Right lobe of liver (tissue), 6 donors: ENCODE results near the gene PDGFD. TPM values are rescaled to one million over a fixed set of nuclear protein-coding genes. Genes with fewer than 3 reads are reported as not detected.
A peak's percentile ranks its signal among the peaks of the same experiment; 100 is the strongest.

ENCODE experiments used
- ATAC-seq, 4 donors: fragments of 200-7000 bp; cut with Tn5 transposase; one replicate each; pipeline ENCODE4 v1.9.1; 2020; ENCODE audit warnings: mild to moderate bottlenecking in 4 of 4, moderate library complexity in 4 of 4
- DNase-seq, 3 donors: peaks; one replicate each; pipeline ENCODE4 v3.0.0-alpha.2; 2020
- H3K27ac ChIP-seq, 3 donors: fragments of 200-600 bp; one replicate each; pipeline ENCODE4 v1.8.0; 2022
- H3K27me3 ChIP-seq, 2 donors: fragments of 200-600 bp; one replicate each; pipeline ENCODE4 v1.8.0; 2022
- H3K36me3 ChIP-seq, 4 donors: fragments of 200-600 bp; sonication (generic) in 1 of 4; one replicate each; pipeline versions ENCODE4 v1.5.1 to v1.8.0; 2017 to 2022; ENCODE audit warnings: control low read depth in 1 of 4
- H3K4me1 ChIP-seq, 4 donors: fragments of 200-600 bp; sonication (generic) in 1 of 4; one replicate each; pipeline versions ENCODE4 v1.5.1 to v1.8.0; 2017 to 2022; ENCODE audit warnings: control low read depth in 1 of 4
- H3K4me3 ChIP-seq, 3 donors: fragments of 200-600 bp; one replicate each; pipeline ENCODE4 v1.8.0; 2022
- H3K9me3 ChIP-seq, 4 donors: fragments of 200-600 bp; sonication (generic) in 1 of 4; one replicate each; pipeline versions ENCODE4 v1.5.1 to v1.8.0; 2017 to 2022; ENCODE audit warnings: control low read depth in 1 of 4
- POLR2A ChIP-seq: fragments of 450-650 bp; IDR thresholded peaks from one replicate; pipeline ENCODE4 v1.6.1; 2017; ENCODE audit warnings: antibody characterized with exemption, mild to moderate bottlenecking
- WGBS: methylation state at CpG from one replicate; pipeline ENCODE4 v1.1.6; 2018; ENCODE audit warnings: low coverage, low lambda C conversion rate; ENCODE audit not compliant: insufficient coverage; ENCODE audit errors: missing lambda C conversion rate; 5-methylcytosine and 5-hydroxymethylcytosine counted together
- intact Hi-C, 2 donors: fragments of 100-400 bp; cut with DNase I; formaldehyde crosslinking; loops; one replicate each; pipeline versions ENCODE4 v1.11.2 to v1.14.1; 2022
- total RNA-seq, 6 experiments: library from RNA; depleted of rRNA in 2 of 6; stranded (reverse); fragments of >200 nt in 2 of 6; fragmentation: NEBNext Ultra II Directional in 3 of 6; extraction: Animal tissue kit (Norgen Biotek cat#: 25700) in 3 of 6; gene quantifications; one replicate each; pipeline versions ENCODE4 v1.1.0 to v1.2.4, GENCODE V29; 2016 to 2023
- TF ChIP-seq, protein P1 (sequence below), 4 donors: fragments of 200-600 bp in 3 of 4; fragments of 450-650 bp in 1 of 4; IDR thresholded peaks; one replicate each; pipeline versions ENCODE4 v1.5.1 to v1.8.0; 2016 to 2022; ENCODE audit warnings: antibody characterized with exemption in 4 of 4, mild to moderate bottlenecking in 2 of 4
- donor health status: DM: no; HTN: yes; CAD: no.
- donor health status: DM: no; HTN: no; CAD: no.
- donor health status: DM: no; HTN: no; CAD: no.
- donor health status: DM: no; HTN: yes; CAD: no.
- donor health status: DM: no; HTN: yes; CAD: no.

PDGFD gene
- total RNA-seq, 6 experiments from 2014 or later = 0.84 to 1.6 (median 1.1) TPM

GRCh38 chr11:103929170-103929903 is 234.6 kb downstream of the PDGFD start:
- Histone ChIP-seq H3K4me1 (no peaks in the 10 kb centered on the region), H3K27ac (no peak overlapping the region), H3K27me3 (no peaks in the 10 kb centered on the region), H3K36me3 (no peaks in the 10 kb centered on the region), H3K4me3 (no peak overlapping the region), H3K9me3 (no peaks in the 10 kb centered on the region)
- TF ChIP-seq, protein P1, sequence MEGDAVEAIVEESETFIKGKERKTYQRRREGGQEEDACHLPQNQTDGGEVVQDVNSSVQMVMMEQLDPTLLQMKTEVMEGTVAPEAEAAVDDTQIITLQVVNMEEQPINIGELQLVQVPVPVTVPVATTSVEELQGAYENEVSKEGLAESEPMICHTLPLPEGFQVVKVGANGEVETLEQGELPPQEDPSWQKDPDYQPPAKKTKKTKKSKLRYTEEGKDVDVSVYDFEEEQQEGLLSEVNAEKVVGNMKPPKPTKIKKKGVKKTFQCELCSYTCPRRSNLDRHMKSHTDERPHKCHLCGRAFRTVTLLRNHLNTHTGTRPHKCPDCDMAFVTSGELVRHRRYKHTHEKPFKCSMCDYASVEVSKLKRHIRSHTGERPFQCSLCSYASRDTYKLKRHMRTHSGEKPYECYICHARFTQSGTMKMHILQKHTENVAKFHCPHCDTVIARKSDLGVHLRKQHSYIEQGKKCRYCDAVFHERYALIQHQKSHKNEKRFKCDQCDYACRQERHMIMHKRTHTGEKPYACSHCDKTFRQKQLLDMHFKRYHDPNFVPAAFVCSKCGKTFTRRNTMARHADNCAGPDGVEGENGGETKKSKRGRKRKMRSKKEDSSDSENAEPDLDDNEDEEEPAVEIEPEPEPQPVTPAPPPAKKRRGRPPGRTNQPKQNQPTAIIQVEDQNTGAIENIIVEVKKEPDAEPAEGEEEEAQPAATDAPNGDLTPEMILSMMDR (IDR thresholded peaks at IDR 0.05) = no peak
- TF ChIP-seq POLR2A = no peak
- intact Hi-C loops = no loop called here
- DNase-seq = no peak
- 64% methylated on average over 3 of the region's 3 CpGs for WGBS
- no peak for ATAC-seq

DNA sequence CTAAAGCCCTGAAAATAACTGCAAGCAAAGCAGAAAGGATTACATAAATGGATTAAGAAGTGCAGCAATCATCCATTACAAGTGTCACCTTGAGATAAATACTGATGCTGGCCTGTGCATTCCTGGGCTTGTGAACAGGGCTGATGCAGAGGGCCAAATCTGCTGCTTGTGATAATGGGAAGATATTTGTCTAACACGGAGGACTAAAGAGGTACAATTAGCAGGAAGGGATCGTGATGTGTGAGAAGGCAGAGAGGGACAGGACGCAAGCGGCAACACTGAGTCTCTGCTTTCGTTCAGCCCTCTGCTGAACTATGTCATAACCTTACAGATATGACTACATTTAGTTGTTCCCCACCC is 235.2 kb downstream of the PDGFD start:
- ATAC-seq (no peak), DNase-seq (no peak)
- Histone ChIP-seq H3K27ac (no peak overlapping the region), H3K4me3 (no peak overlapping the region), H3K36me3 (no peaks in the 10 kb centered on the region), H3K27me3 (no peaks in the 10 kb centered on the region), H3K4me1 (no peaks in the 10 kb centered on the region), H3K9me3 (no peaks in the 10 kb centered on the region)
- no peak for TF ChIP-seq POLR2A
- TF ChIP-seq, protein P1 (IDR thresholded peaks at IDR 0.05) = no peak
- 40% methylated on average over 5 of the region's 5 CpGs for WGBS
- intact Hi-C loops = no loop called here

DNA sequence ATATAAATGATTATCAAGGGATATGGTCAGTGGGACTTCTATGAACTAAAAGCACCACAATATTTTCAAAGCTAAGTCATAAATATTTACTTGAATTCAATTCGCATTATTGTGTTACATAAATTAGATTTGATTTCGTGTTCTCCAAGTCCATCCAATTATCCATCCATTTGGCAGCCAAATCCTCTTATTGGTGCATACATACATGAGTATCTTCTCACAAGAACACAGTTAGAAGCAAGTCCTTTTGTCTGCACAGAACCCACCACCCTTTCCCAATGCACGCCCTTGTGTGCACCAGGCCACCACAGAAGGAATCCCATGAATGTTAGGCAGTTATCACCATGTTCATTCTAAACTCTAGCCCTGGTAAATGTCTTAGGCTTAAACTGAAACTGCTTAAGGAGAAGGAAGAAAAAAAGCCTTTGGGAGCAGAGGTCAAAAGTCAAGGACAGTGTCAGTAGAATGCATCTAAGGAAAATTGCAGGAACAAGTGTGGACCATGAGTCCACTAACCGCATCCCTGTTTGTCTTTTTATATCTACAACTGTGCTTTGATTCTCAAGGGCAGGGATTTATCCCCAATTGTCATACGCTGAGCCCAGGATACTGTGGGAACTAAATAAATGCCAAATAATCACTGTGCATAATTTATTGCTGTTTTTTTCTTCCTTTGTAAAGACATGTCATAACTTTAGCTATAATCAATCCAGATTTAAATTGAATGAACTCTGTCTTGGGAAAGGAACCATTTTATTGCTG is 235.7 kb downstream of the PDGFD start:
- 68% methylated on average over 5 of the region's 5 CpGs for WGBS
- Histone ChIP-seq H3K4me1 (no peaks in the 10 kb centered on the region), H3K36me3 (no peaks in the 10 kb centered on the region), H3K9me3 (no peaks in the 10 kb centered on the region), H3K27me3 (no peaks in the 10 kb centered on the region), H3K27ac (no peak overlapping the region), H3K4me3 (no peak overlapping the region)
- intact Hi-C loops = no loop called here
- ATAC-seq (no peak), DNase-seq (no peak)
- TF ChIP-seq, protein P1 (IDR thresholded peaks at IDR 0.05) = no peak
- TF ChIP-seq POLR2A = no peak

DNA sequence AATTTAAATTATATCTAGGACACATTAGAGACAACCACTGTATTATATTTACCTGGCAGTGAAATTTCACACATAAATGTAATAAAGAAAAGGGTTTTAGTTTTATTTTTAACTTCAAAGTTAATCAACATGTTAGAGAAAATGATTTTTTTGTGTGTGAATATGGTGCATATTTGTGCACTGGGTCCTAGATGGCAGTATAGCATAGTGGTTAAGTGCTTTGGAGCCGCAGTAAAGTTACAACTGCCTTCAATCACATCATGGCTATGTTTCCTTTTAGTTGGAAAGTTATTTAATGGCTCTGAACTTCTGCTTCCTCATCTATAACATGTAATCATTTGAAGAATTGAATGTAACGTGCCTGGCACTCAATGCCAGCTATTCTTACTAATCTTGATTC is 236.4 kb downstream of the PDGFD start:
- Histone ChIP-seq H3K4me3 (no peak overlapping the region), H3K9me3 (no peaks in the 10 kb centered on the region), H3K36me3 (no peaks in the 10 kb centered on the region), H3K27me3 (no peaks in the 10 kb centered on the region), H3K27ac (no peak overlapping the region), H3K4me1 (no peaks in the 10 kb centered on the region)
- 42% methylated on average over 2 of the region's 2 CpGs for WGBS
- DNase-seq = no peak
- no peak for ATAC-seq
- intact Hi-C loops = no loop called here
- TF ChIP-seq, protein P1 (IDR thresholded peaks at IDR 0.05) = peak in 3 of 4 donors; percentile 14 to 22 (median 16)
- TF ChIP-seq POLR2A = no peak
